SK-N-SH (cell line): ENCODE results near the gene DMRTB1. TPM values are rescaled to one million over a fixed set of nuclear protein-coding genes. Genes with fewer than 3 reads are reported as not detected.

Experiments
- CTCF ChIA-PET: fragments of 300-600, 350-600 bp; formaldehyde crosslinking; extraction: SDS; loops from one replicate; lab custom pipeline; 2021; lab: Yijun Ruan, JAX
- POLR2A ChIA-PET: fragments of 350-600 bp; sonication (Branson Sonifier 250); formaldehyde crosslinking; extraction: SDS; loops from one replicate; lab custom pipeline; 2020; ENCODE audit warnings: antibody characterized with exemption, inconsistent platforms; lab: Yijun Ruan, JAX
- DNase-seq: peaks from one replicate; pipeline ENCODE4 v3.0.0; 2012
- H2AFZ ChIP-seq: fragments of 200-600 bp; sonication (generic); 2 replicates; pipeline ENCODE4 v1.8.1; 2016; ENCODE audit warnings: antibody characterized with exemption, mild to moderate bottlenecking, low read depth
- H3F3A ChIP-seq: fragments of 200-600 bp; sonication (generic); replicated peaks from 2 replicates; pipeline ENCODE3; 2016; ENCODE audit warnings: antibody characterized with exemption, mild to moderate bottlenecking; ENCODE audit not compliant: insufficient read depth
- H3K27ac ChIP-seq, 2 experiments: fragments of 200-500 bp in 1 of 2; fragments of 200-600 bp in 1 of 2; sonication (Bioruptor generic) in 1 of 2; sonication (generic), shearing (Covaris generic) in 1 of 2; 2 replicates each; pipeline versions ENCODE4 v1.5.1 to v1.6.1; 2014 to 2016; ENCODE audit warnings: low read depth in 2 of 2, inconsistent platforms in 1 of 2, low read length in 1 of 2, mild to moderate bottlenecking in 1 of 2, mixed read lengths in 1 of 2
- H3K27me3 ChIP-seq: fragments of 200-600 bp; sonication (generic), shearing (Covaris generic); 2 replicates; pipeline ENCODE4 v1.6.1; 2016; ENCODE audit warnings: mixed run types; ENCODE audit not compliant: insufficient read depth
- H3K36me3 ChIP-seq, 2 experiments: fragments of 200-500 bp in 1 of 2; fragments of 200-600 bp in 1 of 2; sonication (Bioruptor generic) in 1 of 2; sonication (generic) in 1 of 2; replicated peaks in 1 of 2; 2 replicates each; pipeline versions ENCODE3 to v1.5.1; 2014 to 2016; ENCODE audit warnings: low read length in 1 of 2, mild to moderate bottlenecking in 1 of 2; ENCODE audit not compliant: insufficient read depth in 2 of 2, control insufficient read depth in 1 of 2
- H3K4me1 ChIP-seq, 2 experiments: fragments of 200-500 bp in 1 of 2; fragments of 200-600 bp in 1 of 2; sonication (Bioruptor generic) in 1 of 2; sonication (generic), shearing (Covaris generic) in 1 of 2; 2 replicates each; pipeline versions ENCODE4 v1.5.1 to v1.6.1; 2014 to 2016; ENCODE audit warnings: low read depth in 1 of 2, low read length in 1 of 2, mixed run types in 1 of 2; ENCODE audit not compliant: insufficient read depth in 2 of 2, control insufficient read depth in 1 of 2
- H3K4me2 ChIP-seq: fragments of 200-600 bp; sonication (generic), shearing (Covaris generic); 2 replicates; pipeline ENCODE4 v1.6.1; 2017; ENCODE audit warnings: mixed run types
- H3K4me3 ChIP-seq, 2 experiments: fragments of 200-500 bp in 1 of 2; fragments of 200-600 bp in 1 of 2; sonication (Bioruptor generic) in 1 of 2; sonication (generic), shearing (Covaris generic) in 1 of 2; 2 replicates each; pipeline versions ENCODE4 v1.5.1 to v1.8.1; 2014 to 2016; ENCODE audit warnings: low read depth in 2 of 2, inconsistent platforms in 1 of 2, low read length in 1 of 2, mild to moderate bottlenecking in 1 of 2, mixed read lengths in 1 of 2, moderate library complexity in 1 of 2
- H3K79me2 ChIP-seq: fragments of 200-600 bp; sonication (generic); 2 replicates; pipeline ENCODE4 v1.8.1; 2017; ENCODE audit warnings: mild to moderate bottlenecking; ENCODE audit not compliant: insufficient read depth
- H3K9ac ChIP-seq: fragments of 200-600 bp; sonication (generic); 2 replicates; pipeline ENCODE4 v1.6.1; 2017; ENCODE audit warnings: mixed run types
- H3K9me2 ChIP-seq: fragments of 200-600 bp; sonication (generic); 2 replicates; pipeline ENCODE4 v1.6.1; 2017; ENCODE audit warnings: mixed run types
- H3K9me3 ChIP-seq: fragments of 200-600 bp; sonication (generic); 2 replicates; pipeline ENCODE4 v1.6.1; 2017; ENCODE audit warnings: mixed run types, mild to moderate bottlenecking, moderate library complexity
- H4K20me1 ChIP-seq: fragments of 200-600 bp; sonication (generic); 2 replicates; pipeline ENCODE4 v1.6.1; 2017; ENCODE audit warnings: mild to moderate bottlenecking, mixed run types; ENCODE audit not compliant: insufficient read depth
- ELF1 ChIP-seq: IDR thresholded peaks from 2 replicates; pipeline ENCODE4 v1.4.0; 2012
- EP300 ChIP-seq, 2 experiments: IDR thresholded peaks; 2 replicates each; pipeline versions ENCODE4 v1.4.0 to v1.6.1; 2012; ENCODE audit warnings: borderline replicate concordance in 1 of 2, low read depth in 1 of 2, low read length in 1 of 2
- EZH2phosphoT487 ChIP-seq: fragments of 200-600 bp; sonication (generic); IDR thresholded peaks from 2 replicates; pipeline ENCODE4 v1.6.1; 2017; ENCODE audit warnings: low read depth, mixed run types, mild to moderate bottlenecking, antibody characterized with exemption, moderate library complexity, borderline replicate concordance
- GATA2 ChIP-seq: sonication (generic); formaldehyde crosslinking; IDR thresholded peaks from 2 replicates; pipeline ENCODE4 v1.5.0; 2020; ENCODE audit warnings: mild to moderate bottlenecking, missing genetic modification reagents
- MAX ChIP-seq: IDR thresholded peaks from 2 replicates; pipeline ENCODE4 v1.4.0; 2012; ENCODE audit warnings: low read depth
- MEF2A ChIP-seq: IDR thresholded peaks from 2 replicates; pipeline ENCODE4 v1.4.0; 2012; ENCODE audit warnings: low read depth, borderline replicate concordance
- MXI1 ChIP-seq: IDR thresholded peaks from 2 replicates; pipeline ENCODE4 v1.6.1; 2012; ENCODE audit warnings: mild to moderate bottlenecking, low read depth, low read length, improper control_type of control experiment
- NRF1 ChIP-seq: IDR thresholded peaks from 2 replicates; pipeline ENCODE4 v1.6.1; 2012; ENCODE audit warnings: low read depth, mild to moderate bottlenecking, low read length
- PBX3 ChIP-seq: IDR thresholded peaks from 2 replicates; pipeline ENCODE4; 2012
- POLR2AphosphoS5 ChIP-seq: IDR thresholded peaks from 2 replicates; pipeline ENCODE4 v1.6.1; 2012; ENCODE audit warnings: low read depth, low read length
- RAD21 ChIP-seq: IDR thresholded peaks from 2 replicates; pipeline ENCODE4 v1.6.1; 2012; ENCODE audit warnings: mild to moderate bottlenecking, low read length
- RCOR1 ChIP-seq: fragments of 150-350 bp; IDR thresholded peaks from 2 replicates; pipeline ENCODE4 v1.6.1; 2017; ENCODE audit warnings: antibody characterized with exemption, low read length
- REST ChIP-seq: IDR thresholded peaks from 2 replicates; pipeline ENCODE4 v1.6.1; 2012; ENCODE audit warnings: mild to moderate bottlenecking, low read depth, low read length, moderate library complexity
- RFX5 ChIP-seq: IDR thresholded peaks from 2 replicates; pipeline ENCODE4 v1.6.1; 2012; ENCODE audit warnings: mild to moderate bottlenecking, improper control_type of control experiment, low read length
- TAF1 ChIP-seq: IDR thresholded peaks from 2 replicates; pipeline ENCODE4 v1.6.1; 2012; ENCODE audit warnings: low read depth, mild to moderate bottlenecking, low read length, moderate library complexity, borderline replicate concordance
- TCF12 ChIP-seq: IDR thresholded peaks from 2 replicates; pipeline ENCODE4 v1.4.0; 2012
- USF2 ChIP-seq: fragments of 150-350 bp; IDR thresholded peaks from 2 replicates; pipeline ENCODE4 v1.6.1; 2017; ENCODE audit warnings: antibody characterized with exemption, low read length, low read depth, borderline replicate concordance
- WGBS: methylation state at CpG from one replicate; pipeline ENCODE4 v1.1.6; 2017; ENCODE audit warnings: low lambda C conversion rate; 5-methylcytosine and 5-hydroxymethylcytosine counted together
- polyA plus RNA-seq, 3 experiments: library from polyadenylated mRNA; depleted of rRNA; stranded (reverse); fragments of >200 nt; gene quantifications; 2 replicates each; pipeline ENCODE4 v1.2.3, GENCODE V29; 2012
- TF ChIP-seq, protein P1 (sequence below): fragments of 150-350 bp; IDR thresholded peaks from 2 replicates; pipeline ENCODE4 v1.6.1; 2016; ENCODE audit warnings: mild to moderate bottlenecking, low read depth, low read length
- TF ChIP-seq, protein P2 (sequence below): IDR thresholded peaks from 2 replicates; pipeline ENCODE4 v1.4.0; 2012; ENCODE audit warnings: low read depth, borderline replicate concordance

The DMRTB1 gene
- polyA plus RNA-seq, 1 of the 3 experiments (the other 2 are of a cell fraction) = not detected

DNA sequence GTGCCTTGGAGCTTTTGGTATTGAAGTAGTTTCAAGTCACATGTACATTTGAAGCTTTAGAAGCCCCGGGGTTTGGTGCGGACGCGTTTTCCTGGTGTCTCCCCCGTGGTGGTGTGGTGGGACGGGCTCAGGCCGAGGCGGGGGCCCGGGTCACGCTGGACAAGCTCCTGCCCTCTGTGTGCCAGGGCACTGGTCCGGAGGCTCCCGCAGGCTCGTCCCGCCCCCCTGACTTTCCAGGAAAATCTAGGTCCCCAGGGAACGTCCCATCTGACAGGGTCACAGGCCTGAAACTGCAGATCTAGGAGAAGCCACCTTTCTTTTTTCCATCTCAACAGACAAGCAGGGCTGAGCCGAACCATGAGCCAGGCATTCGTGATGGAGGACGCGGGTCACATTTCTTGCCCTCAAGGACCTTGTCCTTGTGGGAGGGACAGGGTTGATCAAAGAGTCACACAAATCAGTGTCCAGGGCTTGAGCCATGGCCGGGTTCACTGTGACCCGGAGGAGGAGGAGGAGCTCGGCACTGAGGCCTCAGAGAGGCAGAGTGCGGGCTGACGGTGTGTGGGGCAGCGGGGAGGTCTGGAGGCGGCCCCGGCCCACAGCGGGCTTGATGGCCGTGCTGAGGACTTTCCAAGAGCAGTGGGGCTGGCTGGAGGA is 1.6 kb downstream of the DMRTB1 start:
- H2AFZ ChIP-seq = no peak overlapping the region
- H3K36me3 ChIP-seq = no peaks in the 10 kb centered on the region
- no peak for DNase-seq
- peaks cover 0 to 18% of the 10 kb centered on the region in 2 experiments; a peak in 1 of 4 replicates for H3K4me1 ChIP-seq
- no peaks in the 10 kb centered on the region; the same call in 1 of the 2 replicates for H3K27me3 ChIP-seq
- H3F3A ChIP-seq = no peaks in the 10 kb centered on the region
- H4K20me1 ChIP-seq = no peaks in the 10 kb centered on the region
- H3K27ac ChIP-seq = no peak overlapping the region
- no peak overlapping the region for H3K9ac ChIP-seq
- no peak overlapping the region for H3K4me3 ChIP-seq
- no peaks in the 10 kb centered on the region for H3K9me2 ChIP-seq
- ChIA-PET CTCF (interaction anchor here (0.8 to 1.7 kb wide), 5 partner anchors 11 to 293 kb away, joined by 3 to 6 read pairs (median 3); no protein-coding TSS in a partner anchor), POLR2A (no interaction called here)
- 84% methylated on average over 22 of the region's 29 CpGs for WGBS
- H3K4me2 ChIP-seq = no peak overlapping the region
- TF ChIP-seq EP300 (IDR thresholded peaks at IDR 0.05; ENCODE audit: borderline replicate concordance in 1 of 2, low read depth in 1 of 2, low read length in 1 of 2) (no peak), GATA2 (CRISPR knock-in tag) (no peak), TAF1 (no peak), EZH2phosphoT487 (no peak), RAD21 (no peak), MEF2A (no peak), MAX (no peak), RCOR1 (no peak), PBX3 (no peak), RFX5 (no peak), TCF12 (no peak), ELF1 (no peak), REST (no peak), POLR2AphosphoS5 (no peak), USF2 (no peak), MXI1 (no peak), NRF1 (no peak)
- TF ChIP-seq, protein P1, sequence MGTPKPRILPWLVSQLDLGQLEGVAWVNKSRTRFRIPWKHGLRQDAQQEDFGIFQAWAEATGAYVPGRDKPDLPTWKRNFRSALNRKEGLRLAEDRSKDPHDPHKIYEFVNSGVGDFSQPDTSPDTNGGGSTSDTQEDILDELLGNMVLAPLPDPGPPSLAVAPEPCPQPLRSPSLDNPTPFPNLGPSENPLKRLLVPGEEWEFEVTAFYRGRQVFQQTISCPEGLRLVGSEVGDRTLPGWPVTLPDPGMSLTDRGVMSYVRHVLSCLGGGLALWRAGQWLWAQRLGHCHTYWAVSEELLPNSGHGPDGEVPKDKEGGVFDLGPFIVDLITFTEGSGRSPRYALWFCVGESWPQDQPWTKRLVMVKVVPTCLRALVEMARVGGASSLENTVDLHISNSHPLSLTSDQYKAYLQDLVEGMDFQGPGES = no peak
- TF ChIP-seq, protein P2, sequence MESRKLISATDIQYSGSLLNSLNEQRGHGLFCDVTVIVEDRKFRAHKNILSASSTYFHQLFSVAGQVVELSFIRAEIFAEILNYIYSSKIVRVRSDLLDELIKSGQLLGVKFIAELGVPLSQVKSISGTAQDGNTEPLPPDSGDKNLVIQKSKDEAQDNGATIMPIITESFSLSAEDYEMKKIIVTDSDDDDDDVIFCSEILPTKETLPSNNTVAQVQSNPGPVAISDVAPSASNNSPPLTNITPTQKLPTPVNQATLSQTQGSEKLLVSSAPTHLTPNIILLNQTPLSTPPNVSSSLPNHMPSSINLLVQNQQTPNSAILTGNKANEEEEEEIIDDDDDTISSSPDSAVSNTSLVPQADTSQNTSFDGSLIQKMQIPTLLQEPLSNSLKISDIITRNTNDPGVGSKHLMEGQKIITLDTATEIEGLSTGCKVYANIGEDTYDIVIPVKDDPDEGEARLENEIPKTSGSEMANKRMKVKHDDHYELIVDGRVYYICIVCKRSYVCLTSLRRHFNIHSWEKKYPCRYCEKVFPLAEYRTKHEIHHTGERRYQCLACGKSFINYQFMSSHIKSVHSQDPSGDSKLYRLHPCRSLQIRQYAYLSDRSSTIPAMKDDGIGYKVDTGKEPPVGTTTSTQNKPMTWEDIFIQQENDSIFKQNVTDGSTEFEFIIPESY = no peak
- TF ChIP-seq, all 33 proteins: peak for 0
- Histone ChIP-seq H3K9me3 (no peaks in the 10 kb centered on the region), H3K79me2 (no peaks in the 10 kb centered on the region)
